Vagina (tissue), 2 donors: ENCODE results near the gene RAVER2. TPM values are rescaled to one million over a fixed set of nuclear protein-coding genes. Genes with fewer than 3 reads are reported as not detected.

ENCODE experiments used
- DNase-seq, 2 donors: peaks; one replicate each; pipeline ENCODE4 v3.0.0-alpha.2; 2017; ENCODE audit errors: extremely low spot score in 2 of 2
- H3K27ac ChIP-seq: fragments of 200-600 bp; sonication (generic); one replicate; pipeline ENCODE4 v1.5.1; 2019
- H3K27me3 ChIP-seq: fragments of 200-600 bp; sonication (generic); one replicate; pipeline ENCODE4 v1.5.1; 2019
- H3K36me3 ChIP-seq, 2 donors: fragments of 200-600 bp; sonication (generic); one replicate each; pipeline ENCODE4 v1.5.1; 2017 to 2019
- H3K4me1 ChIP-seq: fragments of 200-600 bp; sonication (generic); one replicate; pipeline ENCODE4 v1.5.1; 2019
- H3K4me3 ChIP-seq, 2 donors: fragments of 200-600 bp; sonication (generic); 1 replicate in 1 of 2; 2 replicates in 1 of 2; pipeline ENCODE4 v1.5.1; 2016 to 2019
- H3K9me3 ChIP-seq: fragments of 200-600 bp; sonication (generic); one replicate; pipeline ENCODE4 v1.5.1; 2019
- POLR2A ChIP-seq, 2 donors: fragments of 450-650 bp; IDR thresholded peaks; one replicate each; pipeline ENCODE4 v1.6.1; 2017; ENCODE audit warnings: antibody characterized with exemption in 2 of 2, mild to moderate bottlenecking in 2 of 2, moderate library complexity in 2 of 2
- POLR2AphosphoS5 ChIP-seq, 2 donors: sonication (generic); formaldehyde crosslinking; IDR thresholded peaks; one replicate each; pipeline ENCODE4 v1.9.0; 2017; ENCODE audit warnings: antibody characterized with exemption in 2 of 2, mild to moderate bottlenecking in 2 of 2, low read depth in 1 of 2; ENCODE audit not compliant: insufficient read depth in 1 of 2
- intact Hi-C: fragments of 100-400 bp; cut with DNase I; formaldehyde crosslinking; loops from one replicate; pipeline ENCODE4 v1.15.1; 2023
- total RNA-seq: library from RNA; depleted of rRNA; stranded (reverse); fragments of >200 nt; gene quantifications from one replicate; pipeline ENCODE4 v1.2.3, GENCODE V29; 2016
- TF ChIP-seq, protein P1 (sequence below), 3 experiments: fragments of 450-650 bp in 2 of 3; fragments of 200-600 bp in 1 of 3; sonication (generic) in 1 of 3; IDR thresholded peaks; one replicate each; pipeline ENCODE4 v1.5.1; 2017 to 2019; ENCODE audit warnings: antibody characterized with exemption in 3 of 3, mild to moderate bottlenecking in 2 of 3, moderate library complexity in 2 of 3

RAVER2 gene
- total RNA-seq, 1 donor from 2014 or later: 15.0 TPM

DNA sequence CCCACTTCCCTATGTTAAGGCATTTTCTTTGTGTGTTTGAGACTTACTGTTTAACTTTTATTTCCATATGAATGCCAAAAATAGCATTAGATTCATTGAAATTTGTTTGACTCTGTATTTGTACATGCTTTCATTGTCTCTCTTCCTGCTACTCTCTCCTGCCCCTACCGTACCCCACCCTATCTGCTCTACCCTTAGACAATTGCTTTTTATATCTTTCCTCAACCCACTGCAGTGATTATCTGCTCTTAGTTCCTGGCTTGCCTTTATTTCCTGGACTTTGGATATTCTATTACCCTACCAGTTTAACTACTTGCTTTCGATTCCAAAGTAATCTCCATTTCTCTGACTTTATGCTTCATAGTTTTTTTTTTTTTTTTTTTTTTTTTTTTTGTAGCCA, 10.5 kb downstream of the RAVER2 start:
- no peaks in the 10 kb centered on the region for H3K27me3 ChIP-seq
- intact Hi-C loops: no loop called here
- H3K27ac ChIP-seq: no peak overlapping the region

GRCh38 chr1:64756770-64757169, 11.9 kb downstream of the RAVER2 start:
- H3K27me3 ChIP-seq: no peaks in the 10 kb centered on the region
- intact Hi-C loops: no loop called here
- H3K27ac ChIP-seq: no peak overlapping the region
- no peak overlapping the region for H3K4me3 ChIP-seq
- H3K9me3 ChIP-seq: no peaks in the 10 kb centered on the region
- peaks cover 9% of the 10 kb centered on the region for H3K4me1 ChIP-seq
- no peak for DNase-seq
- no peaks in the 10 kb centered on the region for H3K36me3 ChIP-seq
- no peak for TF ChIP-seq POLR2AphosphoS5 (IDR thresholded peaks at IDR 0.05; ENCODE audit: insufficient read depth in 1 of 2, low read depth in 1 of 2)
- TF ChIP-seq, protein P1, sequence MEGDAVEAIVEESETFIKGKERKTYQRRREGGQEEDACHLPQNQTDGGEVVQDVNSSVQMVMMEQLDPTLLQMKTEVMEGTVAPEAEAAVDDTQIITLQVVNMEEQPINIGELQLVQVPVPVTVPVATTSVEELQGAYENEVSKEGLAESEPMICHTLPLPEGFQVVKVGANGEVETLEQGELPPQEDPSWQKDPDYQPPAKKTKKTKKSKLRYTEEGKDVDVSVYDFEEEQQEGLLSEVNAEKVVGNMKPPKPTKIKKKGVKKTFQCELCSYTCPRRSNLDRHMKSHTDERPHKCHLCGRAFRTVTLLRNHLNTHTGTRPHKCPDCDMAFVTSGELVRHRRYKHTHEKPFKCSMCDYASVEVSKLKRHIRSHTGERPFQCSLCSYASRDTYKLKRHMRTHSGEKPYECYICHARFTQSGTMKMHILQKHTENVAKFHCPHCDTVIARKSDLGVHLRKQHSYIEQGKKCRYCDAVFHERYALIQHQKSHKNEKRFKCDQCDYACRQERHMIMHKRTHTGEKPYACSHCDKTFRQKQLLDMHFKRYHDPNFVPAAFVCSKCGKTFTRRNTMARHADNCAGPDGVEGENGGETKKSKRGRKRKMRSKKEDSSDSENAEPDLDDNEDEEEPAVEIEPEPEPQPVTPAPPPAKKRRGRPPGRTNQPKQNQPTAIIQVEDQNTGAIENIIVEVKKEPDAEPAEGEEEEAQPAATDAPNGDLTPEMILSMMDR (IDR thresholded peaks at IDR 0.05): no peak
- TF ChIP-seq POLR2A (IDR thresholded peaks at IDR 0.05): no peak

More for the DNA sequence above, 10.5 kb downstream of the RAVER2 start:
- Histone ChIP-seq H3K9me3 (no peaks in the 10 kb centered on the region), H3K4me3 (no peak overlapping the region), H3K36me3 (no peaks in the 10 kb centered on the region), H3K4me1 (peaks cover 9% of the 10 kb centered on the region)
- no peak for DNase-seq
- TF ChIP-seq, protein P1 (IDR thresholded peaks at IDR 0.05): no peak

DNA sequence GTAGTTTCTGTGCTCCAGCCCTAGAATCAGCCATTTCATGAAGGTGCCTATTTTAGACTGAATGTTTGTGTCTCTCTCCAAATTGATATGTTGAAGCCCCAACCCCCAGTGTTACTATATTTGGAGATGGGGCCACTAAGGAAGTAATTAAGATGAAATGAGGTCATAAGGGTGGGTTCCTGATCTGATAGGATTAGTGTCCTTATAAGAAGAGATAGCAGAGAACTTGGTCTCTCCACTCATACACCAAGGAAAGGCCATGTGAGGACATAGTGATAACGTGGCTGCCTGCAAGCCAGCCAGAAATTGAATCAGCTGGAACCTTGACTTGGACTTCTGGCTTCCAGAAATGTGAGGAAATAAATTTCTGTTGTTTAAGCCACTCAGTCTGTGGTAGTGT, 12.3 kb downstream of the RAVER2 start:
- no peaks in the 10 kb centered on the region for H3K9me3 ChIP-seq
- no peak overlapping the region for H3K4me3 ChIP-seq
- no peak overlapping the region for H3K27ac ChIP-seq
- TF ChIP-seq POLR2A (IDR thresholded peaks at IDR 0.05) (no peak), POLR2AphosphoS5 (IDR thresholded peaks at IDR 0.05; ENCODE audit: insufficient read depth in 1 of 2, low read depth in 1 of 2) (no peak)
- TF ChIP-seq, protein P1 (IDR thresholded peaks at IDR 0.05): no peak
- no peak for DNase-seq
- no peaks in the 10 kb centered on the region for H3K36me3 ChIP-seq
- intact Hi-C loops: no loop called here
- peaks cover 9% of the 10 kb centered on the region for H3K4me1 ChIP-seq
- H3K27me3 ChIP-seq: no peaks in the 10 kb centered on the region

DNA sequence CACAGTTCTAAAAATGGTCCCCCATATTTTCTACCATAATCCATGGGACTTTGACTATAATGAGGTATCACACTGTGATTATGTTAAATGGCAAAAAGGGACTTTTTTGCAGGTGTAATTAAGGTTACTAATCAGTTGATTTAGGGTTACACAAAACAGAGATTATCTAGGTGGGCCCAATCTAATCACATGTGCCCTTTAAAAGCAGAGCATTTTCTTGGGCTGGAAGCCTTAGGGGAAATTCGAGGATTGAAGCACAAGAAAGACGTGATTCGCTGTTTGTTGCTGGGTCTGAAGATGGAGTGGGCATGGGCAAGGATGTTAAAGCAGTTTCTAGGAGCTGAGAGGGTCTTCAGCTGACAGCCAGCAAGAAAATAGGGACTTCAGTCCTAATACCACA, 13.4 kb downstream of the RAVER2 start:
- no peaks in the 10 kb centered on the region for H3K27me3 ChIP-seq
- H3K9me3 ChIP-seq: no peaks in the 10 kb centered on the region
- DNase-seq: no peak
- H3K4me1 ChIP-seq: peaks cover 9% of the 10 kb centered on the region
- no peaks in the 10 kb centered on the region for H3K36me3 ChIP-seq
- no peak overlapping the region for H3K27ac ChIP-seq
- H3K4me3 ChIP-seq: no peak overlapping the region
- intact Hi-C loops: no loop called here
- TF ChIP-seq POLR2AphosphoS5 (IDR thresholded peaks at IDR 0.05; ENCODE audit: insufficient read depth in 1 of 2, low read depth in 1 of 2): no peak
- TF ChIP-seq, protein P1 (IDR thresholded peaks at IDR 0.05): no peak
- TF ChIP-seq POLR2A (IDR thresholded peaks at IDR 0.05): no peak

- Histone ChIP-seq H3K4me1 (peaks cover 2% of the 10 kb centered on the region), H3K4me3 (no peak overlapping the region), H3K27ac (no peak overlapping the region), H3K9me3 (no peaks in the 10 kb centered on the region), H3K36me3 (no peaks in the 10 kb centered on the region), H3K27me3 (no peaks in the 10 kb centered on the region)
- intact Hi-C loops: no loop called here
- TF ChIP-seq POLR2AphosphoS5 (IDR thresholded peaks at IDR 0.05; ENCODE audit: insufficient read depth in 1 of 2, low read depth in 1 of 2) (no peak), POLR2A (IDR thresholded peaks at IDR 0.05) (no peak)
- TF ChIP-seq, protein P1 (IDR thresholded peaks at IDR 0.05): no peak
- no peak for DNase-seq
These were observed 15.1 kb downstream of the RAVER2 start for GRCh38 chr1:64759968-64760367.
